Stimulated activated CD4-positive, alpha-beta T cell treated with anti-CD3 and anti-CD28 coated beads, Interleukin-1b, Interleukin-23, amount 100 ng/mL, for 1 hour (primary cell): Measurements from ENCODE around the gene ZNF394.
"Not testable (repeated sequence)": the region's sequence is repeated elsewhere in the genome, so short reads cannot be mapped to it uniquely, and the experiment has no call there.

ENCODE experiments used
- DNase-seq, 2 donors: peaks; one replicate each; pipeline ENCODE4 v3.0.0-alpha.2; 2020; ENCODE audit warnings: low read depth in 2 of 2

Gene ZNF394

GRCh38 chr7:99499721-99500636, at the start of gene ZNF394:
ZNF394 (minus strand) TSS chr7:99500281; CDS start chr7:99500093, 188 bp downstream.
- peak; percentile 69 to 70 for DNase-seq

- not testable (repeated sequence) for DNase-seq
Measured at GRCh38 chr7:99549545-99549944, 49.5 kb upstream of the ZNF394 start.

- DNase-seq, result not testable (repeated sequence)
Measured at GRCh38 chr7:99545308-99545707, 45.2 kb upstream of the ZNF394 start.

- no peak for DNase-seq
Measured at GRCh38 chr7:99543916-99544315, 43.8 kb upstream of the ZNF394 start.

- no peak for DNase-seq
Measured at GRCh38 chr7:99543081-99543671, 43.1 kb upstream of the ZNF394 start.

- DNase-seq, result no peak
Measured at GRCh38 chr7:99541212-99541611, 41.1 kb upstream of the ZNF394 start.

GRCh38 chr7:99540542-99540941, 40.5 kb upstream of the ZNF394 start:
- DNase-seq, result no peak

- DNase-seq, result no peak
Measured at GRCh38 chr7:99539213-99539811, 39.2 kb upstream of the ZNF394 start.

GRCh38 chr7:99535667-99536066, 35.6 kb upstream of the ZNF394 start:
- DNase-seq, result no peak

- no peak for DNase-seq
Measured at GRCh38 chr7:99531354-99531765, 31.3 kb upstream of the ZNF394 start.

- no peak for DNase-seq
Measured at GRCh38 chr7:99525713-99526440, 25.8 kb upstream of the ZNF394 start.

- DNase-seq, result no peak
Measured at GRCh38 chr7:99521399-99521798, 21.3 kb upstream of the ZNF394 start.

GRCh38 chr7:99514050-99514449, 14.0 kb upstream of the ZNF394 start:
- no peak for DNase-seq

- DNase-seq, result no peak
Measured at GRCh38 chr7:99505324-99505662, 5.2 kb upstream of the ZNF394 start.

GRCh38 chr7:99504603-99505323, 4.7 kb upstream of the ZNF394 start, which contains the start of gene ZKSCAN5:
ZKSCAN5 (plus strand) TSS chr7:99504662; CDS start chr7:99506045, 1,383 bp downstream.
- peak; percentile 95 to 98 for DNase-seq

- DNase-seq, result no peak
Measured at GRCh38 chr7:99504281-99504602, 4.2 kb upstream of the ZNF394 start.

GRCh38 chr7:99501236-99501635, 1.2 kb upstream of the ZNF394 start:
- not testable (repeated sequence) for DNase-seq

GRCh38 chr7:99500637-99501009, 542 bp upstream of the ZNF394 start:
- DNase-seq, result no peak

GRCh38 chr7:99499371-99499720, 735 bp downstream of the ZNF394 start:
- DNase-seq, result no peak

GRCh38 chr7:99498546-99498944, 1.5 kb downstream of the ZNF394 start:
- no peak for DNase-seq

- no peak for DNase-seq
Measured at GRCh38 chr7:99497766-99498545, 2.1 kb downstream of the ZNF394 start.
